Measurements from ENCODE around the gene MAST3.

MAST3 gene

DNA sequence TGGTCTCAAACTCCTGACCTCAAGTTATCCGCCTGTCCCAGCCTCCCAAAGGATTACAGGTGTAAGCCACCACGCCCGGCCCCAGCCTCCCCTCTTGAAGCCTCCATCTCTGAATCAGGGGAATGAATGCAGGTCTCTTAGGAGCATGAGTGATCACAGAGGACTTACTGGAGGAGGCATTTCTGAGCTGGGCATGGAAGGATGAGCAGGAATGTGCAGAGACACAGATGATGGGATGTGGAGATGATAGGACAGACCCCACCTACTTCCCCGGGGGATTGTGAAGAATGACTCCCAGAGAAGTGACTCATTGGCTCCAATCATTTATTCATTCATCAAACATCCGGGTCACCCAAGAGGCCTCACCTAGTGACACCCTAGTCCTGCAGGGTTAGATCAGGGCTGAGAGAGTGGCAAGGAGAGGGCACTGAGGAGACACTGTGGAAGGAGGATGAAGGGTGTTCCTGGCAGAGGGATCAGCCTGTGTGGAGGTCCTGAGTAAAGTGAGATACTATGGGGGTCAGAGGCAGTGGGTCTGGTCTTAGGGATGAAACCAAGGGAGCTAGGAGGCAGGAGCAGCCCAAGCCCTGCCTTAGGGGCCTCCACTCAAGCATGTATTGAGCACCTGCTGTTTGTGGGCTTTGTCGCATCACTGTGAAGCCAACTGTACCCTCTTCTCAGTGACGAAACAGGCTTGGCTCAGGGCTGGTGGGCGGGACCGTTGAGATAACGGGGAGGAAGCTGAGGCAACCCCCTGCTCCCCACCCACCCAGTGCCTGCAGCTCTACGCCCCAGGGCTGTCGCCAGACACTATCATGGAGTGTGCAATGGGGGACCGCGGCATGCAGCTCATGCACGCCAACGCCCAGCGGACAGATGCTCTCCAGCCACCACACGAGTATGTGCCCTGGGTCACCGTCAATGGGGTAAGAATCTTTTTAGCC lies 79.1 kb downstream of the MAST3 start:
- TF ChIP-seq, protein P1, sequence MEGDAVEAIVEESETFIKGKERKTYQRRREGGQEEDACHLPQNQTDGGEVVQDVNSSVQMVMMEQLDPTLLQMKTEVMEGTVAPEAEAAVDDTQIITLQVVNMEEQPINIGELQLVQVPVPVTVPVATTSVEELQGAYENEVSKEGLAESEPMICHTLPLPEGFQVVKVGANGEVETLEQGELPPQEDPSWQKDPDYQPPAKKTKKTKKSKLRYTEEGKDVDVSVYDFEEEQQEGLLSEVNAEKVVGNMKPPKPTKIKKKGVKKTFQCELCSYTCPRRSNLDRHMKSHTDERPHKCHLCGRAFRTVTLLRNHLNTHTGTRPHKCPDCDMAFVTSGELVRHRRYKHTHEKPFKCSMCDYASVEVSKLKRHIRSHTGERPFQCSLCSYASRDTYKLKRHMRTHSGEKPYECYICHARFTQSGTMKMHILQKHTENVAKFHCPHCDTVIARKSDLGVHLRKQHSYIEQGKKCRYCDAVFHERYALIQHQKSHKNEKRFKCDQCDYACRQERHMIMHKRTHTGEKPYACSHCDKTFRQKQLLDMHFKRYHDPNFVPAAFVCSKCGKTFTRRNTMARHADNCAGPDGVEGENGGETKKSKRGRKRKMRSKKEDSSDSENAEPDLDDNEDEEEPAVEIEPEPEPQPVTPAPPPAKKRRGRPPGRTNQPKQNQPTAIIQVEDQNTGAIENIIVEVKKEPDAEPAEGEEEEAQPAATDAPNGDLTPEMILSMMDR (IDR thresholded peaks at IDR 0.05; ENCODE audit: low read depth, low read length, missing control alignments): no peak
- no peak for DNase-seq (ENCODE audit: low read depth)
- no peak overlapping the region for H3K4me3 ChIP-seq (ENCODE audit: low read depth, low read length)

DNA sequence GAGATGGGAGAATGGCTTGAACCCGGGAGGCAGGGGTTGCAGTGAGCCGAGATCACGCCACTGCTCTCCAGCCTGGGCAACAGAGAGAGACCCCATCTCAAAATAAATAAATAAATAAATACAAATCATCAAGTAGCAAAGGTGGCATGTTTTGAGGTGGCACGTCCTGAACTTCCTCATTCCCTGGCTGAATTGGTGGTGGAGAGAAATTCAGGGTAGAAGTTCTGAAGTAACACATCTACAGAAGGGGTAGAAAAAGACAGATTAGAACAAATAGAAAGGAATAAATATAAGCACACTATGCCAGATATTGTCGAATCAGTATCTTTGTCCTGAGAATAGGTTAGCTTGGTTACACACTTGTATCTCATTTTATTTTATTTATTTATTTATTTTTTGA lies 82.4 kb downstream of the MAST3 start:
- TF ChIP-seq, protein P1 (IDR thresholded peaks at IDR 0.05; ENCODE audit: low read depth, low read length, missing control alignments): no peak
- no peak overlapping the region for H3K4me3 ChIP-seq (ENCODE audit: low read depth, low read length)
- DNase-seq (ENCODE audit: low read depth): no peak

DNA sequence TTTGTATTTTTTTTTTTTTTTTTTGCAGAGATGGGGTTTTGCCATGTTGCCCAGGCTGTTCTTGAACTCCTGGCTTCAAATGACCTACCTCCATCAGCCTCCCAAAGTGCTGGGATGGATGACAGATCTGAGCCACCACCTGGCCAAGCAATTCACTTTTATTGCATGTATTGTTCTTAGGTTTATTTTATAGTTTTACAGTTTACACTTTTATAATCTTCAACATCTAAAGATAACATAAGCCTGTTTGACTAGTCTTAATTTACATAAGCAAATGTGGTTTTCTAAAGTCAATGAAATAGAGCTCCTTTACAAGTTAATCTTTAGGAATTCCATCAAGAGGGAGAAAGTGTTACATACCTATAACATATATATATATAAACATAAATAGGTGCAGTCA lies 86.0 kb downstream of the MAST3 start:
- no peak overlapping the region for H3K4me3 ChIP-seq (ENCODE audit: low read depth, low read length)
- TF ChIP-seq, protein P1 (IDR thresholded peaks at IDR 0.05; ENCODE audit: low read depth, low read length, missing control alignments): no peak
- no peak for DNase-seq (ENCODE audit: low read depth)

DNA sequence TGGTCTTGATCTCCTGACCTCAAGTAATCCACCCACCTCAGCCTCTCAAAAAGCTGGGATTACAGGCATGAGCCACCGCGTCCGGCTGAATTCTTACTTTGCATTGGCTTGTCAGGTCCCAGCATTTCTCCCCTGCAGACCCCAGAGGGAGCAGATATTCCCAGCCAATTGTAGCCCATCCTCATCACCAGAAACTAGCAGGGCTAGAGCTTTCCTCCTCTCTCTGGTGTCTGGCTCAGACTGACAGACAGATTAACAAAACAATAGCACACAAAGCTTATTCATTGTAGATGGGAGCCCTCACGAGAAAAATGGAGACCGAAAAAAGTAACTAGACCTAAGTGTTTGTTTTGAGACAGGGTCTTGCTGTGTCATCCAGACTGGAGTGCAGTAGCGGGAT lies 88.0 kb downstream of the MAST3 start:
- TF ChIP-seq, protein P1 (IDR thresholded peaks at IDR 0.05; ENCODE audit: low read depth, low read length, missing control alignments): no peak
- H3K4me3 ChIP-seq (ENCODE audit: low read depth, low read length): no peak overlapping the region
- no peak for DNase-seq (ENCODE audit: low read depth)

DNA sequence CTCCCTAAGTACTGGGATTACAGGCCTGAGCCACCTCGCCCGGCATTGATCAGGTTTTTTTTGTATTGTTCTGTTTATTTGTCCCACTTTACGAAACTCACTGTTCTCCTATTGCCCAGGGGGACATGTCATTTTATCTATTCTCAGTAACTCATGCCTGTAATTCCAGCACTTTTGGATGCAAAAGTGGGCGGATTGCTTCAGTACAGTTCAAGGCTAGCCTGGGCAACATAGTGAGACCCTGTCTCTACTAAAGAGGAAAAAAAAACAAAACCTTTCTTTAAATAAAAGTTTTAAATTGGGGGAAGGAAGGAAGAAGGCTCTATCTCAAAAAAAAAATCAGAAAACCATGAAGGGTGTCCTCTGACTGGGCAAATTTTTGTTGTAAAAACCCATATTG lies 92.7 kb downstream of the MAST3 start:
- DNase-seq (ENCODE audit: low read depth): no peak
- H3K4me3 ChIP-seq (ENCODE audit: low read depth, low read length): no peak overlapping the region
- TF ChIP-seq, protein P1 (IDR thresholded peaks at IDR 0.05; ENCODE audit: low read depth, low read length, missing control alignments): no peak

DNA sequence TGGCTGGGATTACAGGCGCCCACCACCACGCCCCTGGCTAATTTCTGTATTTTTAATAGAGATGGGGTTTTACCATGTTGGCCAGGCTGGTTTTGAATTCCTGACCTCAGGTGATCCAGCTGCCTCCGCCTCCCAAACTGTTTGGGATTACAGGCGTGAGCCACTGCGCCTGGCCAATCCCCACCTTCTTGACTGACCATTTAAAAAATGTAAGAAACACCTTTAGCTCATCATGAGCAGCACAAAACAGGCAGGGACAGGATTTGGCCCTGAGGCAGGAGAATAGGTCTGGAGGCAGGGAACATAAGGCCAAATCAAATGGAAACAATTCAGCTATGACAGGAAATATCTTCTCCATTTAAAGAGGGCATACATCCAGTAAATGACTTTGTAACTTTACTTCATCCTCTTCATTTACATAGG lies 94.1 kb downstream of the MAST3 start:
- TF ChIP-seq, protein P1 (IDR thresholded peaks at IDR 0.05; ENCODE audit: low read depth, low read length, missing control alignments): no peak
- no peak for DNase-seq (ENCODE audit: low read depth)
- peak overlapping the region; percentile 37 for H3K4me3 ChIP-seq (ENCODE audit: low read depth, low read length)
